Stimulated activated CD8-positive, alpha-beta memory T cell treated with anti-CD3 and anti-CD28 coated beads, Interleukin-7, amount 100 ng/mL, for 48 hours (primary cell): ENCODE results near the gene MACF1.

Experiments
- DNase-seq, 2 donors: peaks; one replicate each; pipeline ENCODE4 v3.0.0-alpha.2; 2020; ENCODE audit warnings: low read depth in 1 of 2; ENCODE audit errors: extremely low read depth in 1 of 2

MACF1 gene

GRCh38 chr1:39387452-39387851, 183.0 kb downstream of the MACF1 start:
- no peak for DNase-seq

GRCh38 chr1:39391691-39392679, 187.5 kb downstream of the MACF1 start:
- DNase-seq, result no peak

- no peak for DNase-seq
These were observed 188.5 kb downstream of the MACF1 start for GRCh38 chr1:39392851-39393573.

- no peak for DNase-seq
These were observed 189.2 kb downstream of the MACF1 start for GRCh38 chr1:39393645-39394044.

- no peak for DNase-seq
These were observed 189.6 kb downstream of the MACF1 start for GRCh38 chr1:39394059-39394458.

GRCh38 chr1:39394598-39394997, 190.1 kb downstream of the MACF1 start:
- no peak for DNase-seq

- no peak for DNase-seq
These were observed 190.9 kb downstream of the MACF1 start for GRCh38 chr1:39395357-39395831.

- DNase-seq, result no peak
These were observed 192.2 kb downstream of the MACF1 start for GRCh38 chr1:39396671-39397070.

GRCh38 chr1:39397487-39397886, 193.0 kb downstream of the MACF1 start:
- no peak for DNase-seq

GRCh38 chr1:39398278-39399021, 194.0 kb downstream of the MACF1 start:
- DNase-seq, result peak; percentile 17 to 37

- DNase-seq, result no peak
These were observed 196.6 kb downstream of the MACF1 start for GRCh38 chr1:39401106-39401505.

GRCh38 chr1:39404876-39405275, 200.4 kb downstream of the MACF1 start:
- DNase-seq, result no peak

- DNase-seq, result no peak
These were observed 200.9 kb downstream of the MACF1 start for GRCh38 chr1:39405358-39405757.

- DNase-seq, result no peak
These were observed 202.3 kb downstream of the MACF1 start for GRCh38 chr1:39406533-39407450.

GRCh38 chr1:39407510-39407895, 203.0 kb downstream of the MACF1 start:
- DNase-seq, result no peak

GRCh38 chr1:39407896-39408640, 203.6 kb downstream of the MACF1 start:
- no peak for DNase-seq

GRCh38 chr1:39408641-39409054, 204.2 kb downstream of the MACF1 start:
- DNase-seq, result peak; percentile 77 to 78

- no peak for DNase-seq
These were observed 204.7 kb downstream of the MACF1 start for GRCh38 chr1:39409055-39409816.
